ENCODE measurements around the gene PLA2R1. TPM values are rescaled to one million over a fixed set of nuclear protein-coding genes. Genes with fewer than 3 reads are reported as not detected.

Gene PLA2R1
- total RNA-seq, 1 donor from 2014 or later = 0.34 TPM

GRCh38 chr2:160053946-160054345 lies 8.5 kb downstream of the PLA2R1 start:
- H3K4me1 Mint-ChIP-seq (ENCODE audit: low read depth, unreplicated experiment) = no peaks in the 10 kb centered on the region
- no peaks in the 10 kb centered on the region for H3K36me3 Mint-ChIP-seq (ENCODE audit: unreplicated experiment)
- no peak for TF ChIP-seq CTCF (IDR thresholded peaks at IDR 0.05; ENCODE audit: partially characterized antibody, unreplicated experiment)
- H3K9me3 Mint-ChIP-seq (ENCODE audit: unreplicated experiment) = no peaks in the 10 kb centered on the region
- no peak overlapping the region for H3K27ac Mint-ChIP-seq (ENCODE audit: unreplicated experiment)
- DNase-seq = no peak
- H3K4me3 Mint-ChIP-seq (ENCODE audit: unreplicated experiment) = no peak overlapping the region
- H3K27me3 Mint-ChIP-seq (ENCODE audit: unreplicated experiment) = no peaks in the 10 kb centered on the region

DNA sequence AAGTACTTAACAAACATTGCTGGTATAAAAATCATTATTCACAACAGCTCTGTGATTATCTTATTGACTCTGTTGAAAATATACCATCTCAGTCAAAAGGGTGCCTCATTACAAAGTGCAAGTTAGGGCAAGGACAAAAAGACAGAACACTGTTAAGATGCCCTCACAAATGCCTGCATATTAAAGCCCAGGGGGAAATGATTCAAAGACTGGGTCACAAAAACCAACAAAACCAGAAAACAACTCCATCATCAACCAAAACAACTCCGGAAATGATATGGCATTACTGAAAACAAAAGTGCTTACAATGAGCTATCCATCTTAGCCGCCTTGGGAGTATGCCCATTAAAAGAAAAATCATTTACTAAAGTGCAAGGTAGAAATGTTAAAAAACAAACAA lies 9.9 kb downstream of the PLA2R1 start:
- no peak for DNase-seq
- H3K9me3 Mint-ChIP-seq (ENCODE audit: unreplicated experiment) = no peaks in the 10 kb centered on the region
- no peaks in the 10 kb centered on the region for H3K36me3 Mint-ChIP-seq (ENCODE audit: unreplicated experiment)
- no peaks in the 10 kb centered on the region for H3K27me3 Mint-ChIP-seq (ENCODE audit: unreplicated experiment)
- no peak overlapping the region for H3K4me3 Mint-ChIP-seq (ENCODE audit: unreplicated experiment)
- H3K27ac Mint-ChIP-seq (ENCODE audit: unreplicated experiment) = no peak overlapping the region
- no peak for TF ChIP-seq CTCF (IDR thresholded peaks at IDR 0.05; ENCODE audit: partially characterized antibody, unreplicated experiment)
- no peaks in the 10 kb centered on the region for H3K4me1 Mint-ChIP-seq (ENCODE audit: low read depth, unreplicated experiment)

DNA sequence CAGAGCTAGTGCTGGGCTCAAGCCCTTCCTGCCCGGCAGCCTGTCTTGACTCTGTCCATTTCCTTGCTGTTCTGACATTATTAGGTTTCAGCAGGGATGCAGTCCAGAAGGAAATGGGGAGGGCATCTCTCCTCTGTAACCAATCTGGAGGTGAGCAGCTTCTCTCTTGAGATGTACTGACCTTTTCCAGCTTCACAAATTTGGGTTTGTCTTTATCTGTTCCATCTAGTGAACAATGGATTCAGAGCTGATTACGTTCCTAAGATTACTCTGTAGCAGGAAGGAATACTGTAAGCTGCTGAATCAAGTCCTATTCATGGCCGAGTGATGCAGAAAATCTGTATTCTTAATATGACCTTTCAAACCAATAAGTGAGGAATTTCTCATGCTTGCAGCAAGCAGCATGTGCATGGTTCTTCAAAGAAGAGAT lies 11.0 kb downstream of the PLA2R1 start:
- TF ChIP-seq CTCF (IDR thresholded peaks at IDR 0.05; ENCODE audit: partially characterized antibody, unreplicated experiment) = no peak
- DNase-seq = no peak
- no peak overlapping the region for H3K4me3 Mint-ChIP-seq (ENCODE audit: unreplicated experiment)
- H3K9me3 Mint-ChIP-seq (ENCODE audit: unreplicated experiment) = no peaks in the 10 kb centered on the region
- H3K4me1 Mint-ChIP-seq (ENCODE audit: low read depth, unreplicated experiment) = no peaks in the 10 kb centered on the region
- no peak overlapping the region for H3K27ac Mint-ChIP-seq (ENCODE audit: unreplicated experiment)
- no peaks in the 10 kb centered on the region for H3K27me3 Mint-ChIP-seq (ENCODE audit: unreplicated experiment)
- no peaks in the 10 kb centered on the region for H3K36me3 Mint-ChIP-seq (ENCODE audit: unreplicated experiment)

- DNase-seq = no peak
- H3K9me3 Mint-ChIP-seq (ENCODE audit: unreplicated experiment) = no peaks in the 10 kb centered on the region
- no peaks in the 10 kb centered on the region for H3K27me3 Mint-ChIP-seq (ENCODE audit: unreplicated experiment)
- no peaks in the 10 kb centered on the region for H3K36me3 Mint-ChIP-seq (ENCODE audit: unreplicated experiment)
- no peak for TF ChIP-seq CTCF (IDR thresholded peaks at IDR 0.05; ENCODE audit: partially characterized antibody, unreplicated experiment)
- H3K4me3 Mint-ChIP-seq (ENCODE audit: unreplicated experiment) = no peak overlapping the region
- H3K27ac Mint-ChIP-seq (ENCODE audit: unreplicated experiment) = no peak overlapping the region
- no peaks in the 10 kb centered on the region for H3K4me1 Mint-ChIP-seq (ENCODE audit: low read depth, unreplicated experiment)
Observed at GRCh38 chr2:160050147-160050546, 12.3 kb downstream of the PLA2R1 start.

- H3K9me3 Mint-ChIP-seq (ENCODE audit: unreplicated experiment) = no peaks in the 10 kb centered on the region
- H3K27ac Mint-ChIP-seq (ENCODE audit: unreplicated experiment) = no peak overlapping the region
- no peak overlapping the region for H3K4me3 Mint-ChIP-seq (ENCODE audit: unreplicated experiment)
- H3K36me3 Mint-ChIP-seq (ENCODE audit: unreplicated experiment) = no peaks in the 10 kb centered on the region
- H3K27me3 Mint-ChIP-seq (ENCODE audit: unreplicated experiment) = no peaks in the 10 kb centered on the region
- no peak for DNase-seq
- TF ChIP-seq CTCF (IDR thresholded peaks at IDR 0.05; ENCODE audit: partially characterized antibody, unreplicated experiment) = no peak
- H3K4me1 Mint-ChIP-seq (ENCODE audit: low read depth, unreplicated experiment) = no peaks in the 10 kb centered on the region
Observed at GRCh38 chr2:160045703-160046210, 16.7 kb downstream of the PLA2R1 start.
